Kidney epithelial cell (primary cell): ENCODE measurements around the gene CPEB3. TPM values are rescaled to one million over a fixed set of nuclear protein-coding genes. Genes with fewer than 3 reads are reported as not detected.

ENCODE experiments used
- DNase-seq: peaks from one replicate; pipeline ENCODE4 v3.0.0-alpha.2; 2010; ENCODE audit warnings: low read depth
- H3K27me3 ChIP-seq: 2 replicates; pipeline ENCODE4 v1.6.0; 2011; ENCODE audit warnings: low read length; ENCODE audit not compliant: control insufficient read depth, insufficient read depth
- H3K36me3 ChIP-seq: 2 replicates; pipeline ENCODE4 v1.5.1; 2011; ENCODE audit warnings: low read length; ENCODE audit not compliant: control insufficient read depth, insufficient read depth
- H3K4me3 ChIP-seq: 2 replicates; pipeline ENCODE4 v1.5.1; 2011; ENCODE audit warnings: low read depth, mild to moderate bottlenecking, control low read depth, low read length
- total RNA-seq: library from RNA; depleted of rRNA; stranded (reverse); fragments of >200 nt; gene quantifications from 2 replicates; pipeline ENCODE4 v1.2.3, GENCODE V29; 2015
- TF ChIP-seq, protein P1 (sequence below): IDR thresholded peaks from 2 replicates; pipeline ENCODE4 v1.5.1; 2011; ENCODE audit warnings: mild to moderate bottlenecking, moderate library complexity, low read length, control low read depth, inconsistent platforms; ENCODE audit not compliant: insufficient read depth, poor library complexity, severe bottlenecking

CPEB3 gene
- total RNA-seq, 1 donor from 2014 or later = 1.2 TPM

DNA sequence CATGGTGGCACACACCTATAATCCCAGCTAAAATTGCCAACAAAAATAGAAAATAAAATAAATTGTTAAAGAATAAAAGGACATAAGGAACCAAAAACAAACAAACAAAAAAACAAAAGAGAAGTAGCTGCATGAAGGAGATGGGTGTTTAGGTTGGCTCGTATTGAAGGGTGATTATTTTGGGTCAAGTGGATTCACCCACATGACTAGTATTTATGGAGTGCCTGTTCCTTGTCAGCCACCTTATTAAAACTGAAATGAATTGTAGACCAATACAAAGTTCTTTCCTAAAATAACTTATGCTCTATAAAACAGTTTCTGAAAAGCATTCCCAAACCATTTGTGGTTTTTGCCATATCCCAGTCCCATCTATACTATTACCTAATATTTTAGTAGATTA lies 228.6 kb downstream of the CPEB3 start:
- no peaks in the 10 kb centered on the region for H3K36me3 ChIP-seq
- TF ChIP-seq, protein P1, sequence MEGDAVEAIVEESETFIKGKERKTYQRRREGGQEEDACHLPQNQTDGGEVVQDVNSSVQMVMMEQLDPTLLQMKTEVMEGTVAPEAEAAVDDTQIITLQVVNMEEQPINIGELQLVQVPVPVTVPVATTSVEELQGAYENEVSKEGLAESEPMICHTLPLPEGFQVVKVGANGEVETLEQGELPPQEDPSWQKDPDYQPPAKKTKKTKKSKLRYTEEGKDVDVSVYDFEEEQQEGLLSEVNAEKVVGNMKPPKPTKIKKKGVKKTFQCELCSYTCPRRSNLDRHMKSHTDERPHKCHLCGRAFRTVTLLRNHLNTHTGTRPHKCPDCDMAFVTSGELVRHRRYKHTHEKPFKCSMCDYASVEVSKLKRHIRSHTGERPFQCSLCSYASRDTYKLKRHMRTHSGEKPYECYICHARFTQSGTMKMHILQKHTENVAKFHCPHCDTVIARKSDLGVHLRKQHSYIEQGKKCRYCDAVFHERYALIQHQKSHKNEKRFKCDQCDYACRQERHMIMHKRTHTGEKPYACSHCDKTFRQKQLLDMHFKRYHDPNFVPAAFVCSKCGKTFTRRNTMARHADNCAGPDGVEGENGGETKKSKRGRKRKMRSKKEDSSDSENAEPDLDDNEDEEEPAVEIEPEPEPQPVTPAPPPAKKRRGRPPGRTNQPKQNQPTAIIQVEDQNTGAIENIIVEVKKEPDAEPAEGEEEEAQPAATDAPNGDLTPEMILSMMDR = no peak
- DNase-seq = no peak
- H3K4me3 ChIP-seq = no peak overlapping the region
- H3K27me3 ChIP-seq = no peaks in the 10 kb centered on the region

DNA sequence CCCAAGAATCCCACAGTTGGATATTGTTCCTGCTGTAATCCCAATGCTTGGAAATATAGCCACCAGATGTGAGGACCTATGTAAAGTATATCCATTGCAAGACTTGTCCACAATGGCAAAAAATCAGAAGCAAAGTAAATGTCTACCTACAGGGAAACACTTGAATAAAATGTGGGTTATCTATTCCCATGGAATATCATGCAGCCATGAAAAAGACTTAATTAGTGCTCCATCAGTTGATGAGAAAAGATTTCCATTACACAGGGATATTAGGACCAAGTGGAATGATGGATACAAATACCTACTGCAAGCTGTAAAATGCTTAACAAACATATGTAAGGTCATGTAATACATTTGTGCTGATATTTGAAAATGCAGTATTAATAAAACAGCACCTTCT lies 236.1 kb downstream of the CPEB3 start:
- no peak for DNase-seq
- TF ChIP-seq, protein P1 = no peak
- Histone ChIP-seq H3K36me3 (no peaks in the 10 kb centered on the region), H3K27me3 (no peaks in the 10 kb centered on the region), H3K4me3 (no peak overlapping the region)

DNA sequence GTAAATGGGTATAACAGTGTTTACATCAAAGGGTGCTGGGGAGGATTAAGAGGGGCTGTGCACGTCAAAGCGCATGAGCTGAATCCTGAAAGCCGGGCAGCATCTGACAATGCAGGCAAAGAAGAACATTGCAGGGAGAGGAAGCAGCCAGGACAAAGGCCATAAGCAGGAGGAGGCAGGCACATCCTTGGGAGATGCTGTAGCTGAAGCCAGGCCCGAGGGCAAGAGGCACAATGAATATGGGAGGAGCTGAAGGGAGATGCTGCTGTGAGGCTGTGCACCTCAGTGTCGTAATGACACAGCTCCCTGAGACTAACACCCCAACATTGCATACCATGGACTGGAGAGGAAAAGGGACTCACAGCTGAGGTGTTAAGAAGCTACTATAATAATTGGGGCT lies 238.1 kb downstream of the CPEB3 start:
- no peak for DNase-seq
- Histone ChIP-seq H3K27me3 (no peaks in the 10 kb centered on the region), H3K36me3 (no peaks in the 10 kb centered on the region), H3K4me3 (no peak overlapping the region)
- TF ChIP-seq, protein P1 = no peak

DNA sequence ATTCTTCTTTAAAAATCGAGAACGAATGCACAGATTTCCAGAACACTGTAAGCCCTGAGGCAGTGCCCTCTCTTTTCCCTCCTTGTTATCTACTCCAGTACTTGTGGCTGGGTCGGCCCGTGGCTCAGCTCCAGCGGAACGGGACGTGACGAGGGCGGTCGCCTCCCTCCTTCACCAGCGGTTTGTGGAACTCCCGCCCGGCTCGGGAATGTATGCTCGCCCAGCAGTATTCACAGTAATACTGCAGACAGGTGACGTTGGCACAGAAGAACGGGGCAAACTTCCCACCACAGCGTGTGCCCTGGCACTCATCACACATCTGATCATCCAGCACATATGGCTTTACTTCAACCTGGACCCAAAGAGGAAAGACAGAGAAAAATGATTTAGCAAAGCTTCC lies 238.8 kb downstream of the CPEB3 start:
- Histone ChIP-seq H3K36me3 (no peaks in the 10 kb centered on the region), H3K4me3 (no peak overlapping the region), H3K27me3 (no peaks in the 10 kb centered on the region)
- no peak for DNase-seq
- TF ChIP-seq, protein P1 = no peak

DNA sequence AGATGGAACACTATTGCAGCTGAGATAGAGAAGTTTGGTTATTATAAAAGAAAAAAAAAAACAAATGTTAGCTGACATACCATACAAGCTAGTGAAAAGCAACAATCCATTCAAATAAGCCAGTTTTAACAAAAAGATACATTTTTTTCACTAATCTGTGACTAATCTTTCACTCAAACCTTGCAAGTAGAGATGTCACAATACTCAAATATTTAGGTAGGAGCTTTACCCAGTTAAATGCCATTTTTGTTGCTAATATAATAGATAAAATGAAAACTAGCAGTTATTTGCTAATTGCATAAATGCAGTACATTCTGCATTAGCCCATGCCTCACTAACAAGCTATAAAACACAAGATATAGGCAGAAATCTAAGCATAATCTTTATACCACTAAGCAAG lies 243.7 kb downstream of the CPEB3 start:
- DNase-seq = no peak
- H3K4me3 ChIP-seq = no peak overlapping the region
- peaks cover 10% of the 10 kb centered on the region for H3K27me3 ChIP-seq
- no peaks in the 10 kb centered on the region for H3K36me3 ChIP-seq
- TF ChIP-seq, protein P1 = no peak

DNA sequence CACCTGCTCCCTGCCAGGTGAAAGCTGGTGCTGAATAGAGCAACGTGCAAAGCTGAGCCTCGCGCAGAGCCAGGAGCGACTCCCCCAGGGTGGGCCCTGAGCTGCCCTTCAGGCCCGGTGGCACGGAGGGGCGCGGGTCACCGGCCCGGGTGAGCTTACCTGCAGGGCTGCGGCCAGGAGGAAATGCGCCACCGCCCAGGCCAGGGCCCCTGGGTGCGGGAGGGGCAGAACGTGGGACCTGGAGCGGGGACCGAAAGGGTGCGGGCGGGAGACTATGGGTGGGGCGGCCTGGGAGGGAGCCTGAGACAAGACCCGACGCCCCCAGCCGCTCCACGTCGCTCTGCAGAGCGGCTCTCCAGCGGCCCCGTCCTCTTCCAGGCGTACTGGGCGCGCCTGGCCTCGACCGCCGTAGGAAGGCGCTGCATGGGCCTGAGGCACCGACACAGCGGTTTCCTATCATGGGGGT lies 245.2 kb downstream of the CPEB3 start:
- no peak overlapping the region for H3K4me3 ChIP-seq

More for the DNA sequence above, 245.2 kb downstream of the CPEB3 start:
- Histone ChIP-seq H3K27me3 (peaks cover 10% of the 10 kb centered on the region), H3K36me3 (no peaks in the 10 kb centered on the region)
- TF ChIP-seq, protein P1 = no peak
- DNase-seq = no peak
